Activated T-cell treated with anti-CD3 and anti-CD28 coated beads, Interleukin-2, amount 50 U/mL, for 1 hour (primary cell): ENCODE results near the gene USP36.
A peak's percentile ranks its signal among the peaks of the same experiment; 100 is the strongest.
"Not testable (repeated sequence)": the region's sequence is repeated elsewhere in the genome, so short reads cannot be mapped to it uniquely, and the experiment has no call there.

ENCODE experiments used
- DNase-seq: peaks from one replicate; pipeline ENCODE4 v3.0.0-alpha.2; 2020

USP36 gene

GRCh38 chr17:78763561-78763960 is 77.1 kb downstream of the USP36 start:
- DNase-seq = no peak

DNA sequence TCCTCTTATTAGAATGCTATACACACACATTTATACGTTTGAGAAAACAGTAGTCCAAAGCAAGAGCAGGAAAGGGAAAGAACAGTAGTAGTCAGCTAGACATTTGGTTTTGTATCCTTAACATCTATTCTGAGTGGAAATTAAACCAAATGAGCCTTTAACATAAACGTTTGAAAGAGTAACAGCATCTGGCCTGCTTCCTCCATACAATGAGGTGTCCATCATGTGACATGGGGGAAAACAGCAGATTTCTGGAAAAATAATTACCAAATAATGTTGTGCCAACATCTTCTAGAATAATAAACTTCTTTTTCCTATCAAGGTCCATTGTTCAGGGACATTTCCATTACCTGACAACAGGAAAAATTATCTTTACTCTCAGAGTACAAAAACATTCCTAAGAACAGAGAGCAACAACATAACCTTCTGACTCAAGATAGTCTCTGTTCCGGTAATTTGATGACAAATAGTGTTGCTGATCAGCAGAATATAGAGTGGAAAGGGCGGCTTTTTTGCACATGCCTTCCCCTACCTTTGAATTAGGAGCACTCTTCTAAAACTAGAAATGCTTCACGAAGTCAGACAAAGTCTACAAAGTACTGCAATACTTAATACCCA is 78.7 kb downstream of the USP36 start:
- DNase-seq = no peak

DNA sequence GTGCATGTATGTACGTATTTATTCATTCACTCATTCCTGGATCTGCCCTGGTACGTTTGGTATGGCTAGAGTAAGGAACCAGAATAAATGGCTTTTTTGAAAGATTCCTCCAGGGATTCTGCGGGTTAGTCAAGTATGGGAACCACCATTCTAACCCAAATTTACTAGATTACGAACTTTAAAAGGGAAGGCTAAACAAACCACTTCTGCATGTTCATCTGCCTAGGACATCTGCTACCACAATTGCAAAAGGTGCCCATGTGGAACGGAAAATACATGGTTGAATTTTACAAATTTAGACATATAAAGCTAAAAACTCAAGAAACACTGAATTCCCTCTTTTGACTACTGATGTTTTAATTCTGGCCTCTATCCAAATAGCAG is 80.7 kb downstream of the USP36 start:
- DNase-seq = no peak

- DNase-seq = peak; percentile 80
Measured at GRCh38 chr17:78759203-78759968, 81.2 kb downstream of the USP36 start.

DNA sequence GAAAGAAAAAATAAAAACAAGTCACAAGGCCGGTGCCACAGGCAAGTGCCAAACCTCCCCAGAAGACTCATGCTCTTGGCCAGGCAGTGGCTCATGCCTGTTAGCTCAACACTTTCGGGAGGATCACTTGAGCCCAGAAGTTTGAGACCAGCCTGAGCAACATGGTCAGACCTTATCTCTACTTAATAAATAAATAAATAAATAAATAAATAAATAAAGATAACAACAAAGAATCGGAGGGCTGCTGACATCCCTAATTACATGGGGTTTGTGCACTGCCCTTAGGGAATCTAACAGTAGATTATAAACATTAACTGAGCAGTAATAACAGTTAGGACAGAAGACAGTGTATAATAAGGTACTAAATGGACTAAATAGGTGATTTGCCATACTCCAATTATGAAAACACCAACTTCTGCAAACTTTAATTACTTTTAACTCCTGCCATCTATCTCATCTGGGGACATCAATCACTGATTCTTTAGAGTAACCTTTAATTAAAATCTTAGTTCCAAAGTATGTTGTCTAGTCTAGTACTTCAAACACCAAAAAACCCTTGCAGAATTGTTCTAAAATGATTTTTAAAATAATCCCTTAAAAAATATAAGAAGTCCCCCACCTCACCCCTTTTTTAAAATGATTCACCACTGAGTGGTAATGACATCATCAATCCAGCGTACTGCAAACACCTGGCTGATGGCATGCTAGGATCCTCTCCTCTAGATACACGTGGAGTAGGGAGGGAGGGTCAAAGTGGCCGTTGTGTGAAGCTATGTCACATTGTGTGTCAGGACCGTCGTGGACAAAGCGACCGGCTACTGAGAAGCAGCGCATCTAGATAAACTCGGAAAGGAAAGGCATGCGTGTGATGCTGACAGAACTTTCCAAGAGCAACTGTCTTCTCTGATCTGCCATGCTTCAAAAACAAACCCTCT is 87.0 kb downstream of the USP36 start:
- DNase-seq = peak; percentile 61

- DNase-seq = no peak
Measured at GRCh38 chr17:78751447-78752161, 89.0 kb downstream of the USP36 start.

GRCh38 chr17:78751000-78751399 is 89.6 kb downstream of the USP36 start:
- not testable (repeated sequence) for DNase-seq

- peak; percentile 75 for DNase-seq
Measured at GRCh38 chr17:78748730-78749317, 91.8 kb downstream of the USP36 start.

GRCh38 chr17:78748048-78748729 is 92.4 kb downstream of the USP36 start:
- DNase-seq = no peak

- DNase-seq = no peak
Measured at GRCh38 chr17:78747488-78747887, 93.1 kb downstream of the USP36 start.

DNA sequence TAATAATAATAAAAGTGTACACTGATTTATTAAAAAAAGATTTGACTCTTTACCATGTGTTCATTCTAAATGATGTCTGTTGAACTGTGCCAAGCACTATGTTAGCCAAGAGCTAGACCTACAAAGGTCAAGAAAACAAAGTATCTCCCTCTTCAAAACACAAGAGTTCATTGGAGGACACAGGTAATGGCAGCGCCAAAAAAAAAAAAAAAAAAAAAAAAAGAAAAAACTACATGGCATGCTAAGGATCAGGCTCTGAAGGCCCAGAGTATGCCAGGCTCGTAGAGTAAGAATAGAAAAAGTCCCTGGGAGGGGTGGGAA is 93.7 kb downstream of the USP36 start:
- no peak for DNase-seq

DNA sequence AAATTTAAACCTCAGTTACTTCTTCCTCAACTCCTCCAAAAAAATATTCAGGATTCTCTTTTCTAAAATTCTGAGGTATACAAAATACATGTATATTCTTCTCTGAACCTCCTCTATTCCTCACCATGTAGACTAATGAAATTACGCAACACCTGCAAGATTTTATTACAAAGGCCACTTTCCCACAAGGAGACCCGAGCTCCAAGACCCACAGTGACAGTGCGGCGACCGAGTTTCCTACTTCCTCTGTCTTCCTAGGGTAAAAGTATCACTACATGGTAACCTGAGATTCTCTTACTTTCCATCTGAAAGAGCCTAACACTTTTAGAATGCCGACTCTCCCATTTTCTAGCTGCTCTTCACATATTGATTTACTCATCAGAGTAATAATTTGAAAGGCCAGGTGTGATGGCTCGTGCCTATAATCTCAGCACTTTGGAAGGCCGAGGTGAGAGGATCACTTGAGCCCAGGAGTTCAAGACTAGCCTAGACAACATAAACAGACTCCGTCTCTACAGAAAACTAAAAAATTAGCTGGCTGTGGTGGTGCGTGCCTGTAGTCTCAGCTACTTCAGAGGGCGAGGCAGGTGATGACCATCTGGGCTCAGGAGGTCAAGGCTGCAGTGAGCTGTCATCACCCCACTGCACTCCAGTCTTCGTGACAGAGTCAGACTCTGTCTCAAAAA is 94.2 kb downstream of the USP36 start:
- no peak for DNase-seq
